Measurements from ENCODE around the gene RO60. TPM values are rescaled to one million over a fixed set of nuclear protein-coding genes. Genes with fewer than 3 reads are reported as not detected.

The RO60 gene
- total RNA-seq = 10 to 100 TPM; 11.6 to 67.2 (median 62.4) TPM

GRCh38 chr1:193059282-193060114 is at the start of gene RO60, which contains the start of gene UCHL5:
TSS of gene RO60 (plus strand) at chr1:193059612. CDS start at chr1:193069055, 9,443 bp downstream.
TSS of gene UCHL5 (minus strand) at chr1:193059360. CDS start at chr1:193059260, 100 bp downstream.
- H3K4me3 ChIP-seq = peak within 1 kb of the TSS; percentile 77 to 91 (median 82)
- peaks cover 8 to 40% (median 32%) of the 10 kb centered on the region in 4 donors for H3K4me1 ChIP-seq
- peak within 1 kb of the TSS; percentile 96 to 98 (median 96) for H3K27ac ChIP-seq
- TF ChIP-seq POLR2AphosphoS5 (IDR thresholded peaks at IDR 0.05) = peak; percentile 92
- no peak for TF ChIP-seq CTCF (IDR thresholded peaks at IDR 0.05)
- peak; percentile 48 for TF ChIP-seq EP300 (IDR thresholded peaks at IDR 0.05; ENCODE audit: low read depth)
- peak; percentile 85 for TF ChIP-seq POLR2A (IDR thresholded peaks at IDR 0.05)
- no peaks in the 10 kb centered on the region for H3K36me3 ChIP-seq
- H3K27me3 ChIP-seq = no peaks in the 10 kb centered on the region
- peak; percentile 97 for DNase-seq
- intact Hi-C loops (cut with DNase I; ENCODE audit: low total_unique reads) (loop anchor here (5.0 kb wide), 1 partner anchor 48 kb away; the partner anchor contains the start of gene GLRX2), in situ Hi-C loops (cut with MboI; ENCODE audit: low pct_ligation_motif_present in 1 of 4, low pct_unique_long_range_greater_than_20kb in 1 of 4, low sequenced_read_pairs in 3 of 4) (loop anchor here in 1 of 4 donors (10.0 kb wide), 1 partner anchor 65 kb away; the partner anchor contains the start of gene CDC73)
- WGBS, 2 donors (ENCODE audit: low coverage in 1 of 2) = 0% methylated on average over 48 of the region's 74 CpGs; no CpG with 5 or more reads in 1 of the 2 donors
- no peaks in the 10 kb centered on the region for H3K9me3 ChIP-seq

- in situ Hi-C loops (cut with MboI; ENCODE audit: low pct_ligation_motif_present in 1 of 4, low pct_unique_long_range_greater_than_20kb in 1 of 4, low sequenced_read_pairs in 3 of 4) = loop anchor here (10.0 to 25.0 kb wide), 5 partner anchors 197 to 549 kb away; partner anchors contain the start of gene RGS2 (in 1 of the 4)
- Histone ChIP-seq H3K27me3 (no peaks in the 10 kb centered on the region), H3K27ac (no peak overlapping the region), H3K9me3 (no peaks in the 10 kb centered on the region), H3K4me1 (peaks cover 0 to 47% (median 19%) of the 10 kb centered on the region in 4 donors), H3K4me3 (no peak overlapping the region), H3K36me3 (no peaks in the 10 kb centered on the region)
- no peak for TF ChIP-seq POLR2A (IDR thresholded peaks at IDR 0.05)
- TF ChIP-seq EP300 (IDR thresholded peaks at IDR 0.05; ENCODE audit: low read depth) = no peak
- TF ChIP-seq POLR2AphosphoS5 (IDR thresholded peaks at IDR 0.05) = no peak
- no peak for TF ChIP-seq CTCF (IDR thresholded peaks at IDR 0.05)
- intact Hi-C loops (cut with DNase I; ENCODE audit: low total_unique reads) = no loop called here
- no peak for DNase-seq
- WGBS, 2 donors (ENCODE audit: low coverage in 1 of 2) = 59 to 76% methylated on average over 1 of the region's 1 CpG
Measured at GRCh38 chr1:193011406-193011805, 48.0 kb upstream of the RO60 start.

GRCh38 chr1:193013005-193013404 is 46.4 kb upstream of the RO60 start:
- in situ Hi-C loops (cut with MboI; ENCODE audit: low pct_ligation_motif_present in 1 of 4, low pct_unique_long_range_greater_than_20kb in 1 of 4, low sequenced_read_pairs in 3 of 4) (loop anchor here (10.0 to 25.0 kb wide), 5 partner anchors 198 to 551 kb away; partner anchors contain the start of gene RGS2 (in 1 of the 4)), intact Hi-C loops (cut with DNase I; ENCODE audit: low total_unique reads) (loop anchor here (2.0 kb wide), 1 partner anchor 204 kb away; the partner anchor contains the start of gene RGS2)
- DNase-seq = no peak
- Histone ChIP-seq H3K36me3 (no peaks in the 10 kb centered on the region), H3K27ac (peak overlapping the region; percentile 4 to 58 (median 50)), H3K4me3 (no peak overlapping the region), H3K9me3 (no peaks in the 10 kb centered on the region), H3K27me3 (no peaks in the 10 kb centered on the region), H3K4me1 (peaks cover 0 to 42% (median 19%) of the 10 kb centered on the region in 4 donors)
- TF ChIP-seq EP300 (IDR thresholded peaks at IDR 0.05; ENCODE audit: low read depth) (no peak), POLR2A (IDR thresholded peaks at IDR 0.05) (no peak), POLR2AphosphoS5 (IDR thresholded peaks at IDR 0.05) (no peak), CTCF (IDR thresholded peaks at IDR 0.05) (no peak)
- WGBS, 2 donors (ENCODE audit: low coverage in 1 of 2) = 40 to 70% methylated on average over 2 of the region's 2 CpGs

GRCh38 chr1:193013707-193014106 is 45.7 kb upstream of the RO60 start:
- no peaks in the 10 kb centered on the region for H3K9me3 ChIP-seq
- H3K4me3 ChIP-seq = no peak overlapping the region
- no peaks in the 10 kb centered on the region for H3K27me3 ChIP-seq
- DNase-seq = no peak
- intact Hi-C loops (cut with DNase I; ENCODE audit: low total_unique reads) = loop anchor here (2.0 kb wide), 1 partner anchor 205 kb away; the partner anchor contains the start of gene RGS2
- H3K36me3 ChIP-seq = no peaks in the 10 kb centered on the region
- 67% methylated on average over 7 of the region's 7 CpGs for WGBS, 2 donors (ENCODE audit: low coverage in 1 of 2)
- peak overlapping the region; percentile 4 to 58 (median 50) for H3K27ac ChIP-seq
- TF ChIP-seq POLR2AphosphoS5 (IDR thresholded peaks at IDR 0.05) (peak in 1 of 3 donors; percentile 10), CTCF (IDR thresholded peaks at IDR 0.05) (no peak), POLR2A (IDR thresholded peaks at IDR 0.05) (no peak)
- H3K4me1 ChIP-seq = peaks cover 0 to 38% (median 13%) of the 10 kb centered on the region in 4 donors
- in situ Hi-C loops (cut with MboI; ENCODE audit: low pct_ligation_motif_present in 1 of 4, low pct_unique_long_range_greater_than_20kb in 1 of 4, low sequenced_read_pairs in 3 of 4) = loop anchor here (10.0 to 25.0 kb wide), 5 partner anchors 199 to 551 kb away; partner anchors contain the start of gene RGS2 (in 1 of the 4)

Data from transverse colon (tissue), 4 donors.